ENCODE results near the gene IL12RB2.

- no peak for TF ChIP-seq CTCF (IDR thresholded peaks at IDR 0.05; ENCODE audit: low read length)
- no peak for TF ChIP-seq EZH2 (IDR thresholded peaks at IDR 0.05; ENCODE audit: borderline replicate concordance, low read length)
Measured at GRCh38 chr1:67429011-67429527, 121.4 kb downstream of the IL12RB2 start.
